OCI-LY7 (cell line): ENCODE results near the gene CLASP2. TPM values are rescaled to one million over a fixed set of nuclear protein-coding genes. Genes with fewer than 3 reads are reported as not detected.

Source experiments
- BruUV-seq: library from RNA; stranded (reverse); fragments of 400-500 nt; replicated peaks from 2 replicates; lab custom pipeline; 2021; lab: Mats Ljungman, UMichigan
- CTCF ChIA-PET: fragments of 300-600 bp; sonication (Branson Sonifier 250); formaldehyde crosslinking; loops from one replicate; lab custom pipeline; 2022; ENCODE audit warnings: antibody characterized with exemption; ENCODE audit not compliant: unreplicated experiment; lab: Charles Lee
- POLR2A ChIA-PET: fragments of 300-600 bp; sonication (Branson Sonifier 250); formaldehyde crosslinking; loops from one replicate; lab custom pipeline; 2022; ENCODE audit warnings: antibody characterized with exemption; lab: Charles Lee
- DNase-seq: peaks from one replicate; pipeline ENCODE4 v3.0.0-alpha.2; 2015; ENCODE audit warnings: low spot score
- H2AFZ ChIP-seq: fragments of 200-600 bp; sonication (generic), shearing (Covaris generic); 2 replicates; pipeline ENCODE4 v1.6.1; 2014; ENCODE audit warnings: mild to moderate bottlenecking, antibody characterized with exemption, low read length, moderate library complexity
- H3K27ac ChIP-seq: fragments of 200-600 bp; sonication (generic); 2 replicates; pipeline ENCODE4 v1.5.1; 2014; ENCODE audit warnings: mixed run types, low read depth, mild to moderate bottlenecking, moderate library complexity, low read length, inconsistent platforms; ENCODE audit not compliant: poor library complexity, severe bottlenecking
- H3K36me3 ChIP-seq: fragments of 200-600 bp; sonication (generic); 2 replicates; pipeline ENCODE4 v1.6.1; 2014; ENCODE audit warnings: mild to moderate bottlenecking, antibody characterized with exemption, low read length, moderate library complexity, mixed read lengths; ENCODE audit not compliant: insufficient read depth
- H3K4me1 ChIP-seq: fragments of 200-600 bp; sonication (generic); 2 replicates; pipeline ENCODE4 v1.5.1; 2014; ENCODE audit warnings: mild to moderate bottlenecking, low read length; ENCODE audit not compliant: insufficient read depth, poor library complexity, severe bottlenecking
- H3K4me2 ChIP-seq: fragments of 200-600 bp; sonication (generic); 2 replicates; pipeline ENCODE4 v1.6.1; 2014; ENCODE audit warnings: mild to moderate bottlenecking, low read length
- H3K4me3 ChIP-seq: fragments of 200-600 bp; sonication (generic); 2 replicates; pipeline ENCODE4 v1.5.1; 2014; ENCODE audit warnings: mild to moderate bottlenecking, low read depth, low read length; ENCODE audit not compliant: poor library complexity, severe bottlenecking
- H3K79me2 ChIP-seq: fragments of 200-600 bp; sonication (generic); 2 replicates; pipeline ENCODE4 v1.6.1; 2016; ENCODE audit warnings: low read depth, mild to moderate bottlenecking, low read length, moderate library complexity, mixed read lengths; ENCODE audit not compliant: insufficient read depth
- H3K9me2 ChIP-seq: fragments of 200-600 bp; sonication (generic); 2 replicates; pipeline ENCODE4 v1.6.1; 2016; ENCODE audit warnings: mild to moderate bottlenecking, low read length, mixed read lengths; ENCODE audit not compliant: insufficient read depth
- H3K9me3 ChIP-seq: fragments of 200-600 bp; sonication (generic); 2 replicates; pipeline ENCODE4 v1.6.1; 2014; ENCODE audit warnings: mild to moderate bottlenecking, mixed run types, low read length, mixed read lengths
- H4K20me1 ChIP-seq: fragments of 200-600 bp; sonication (generic); 2 replicates; pipeline ENCODE4 v1.6.1; 2014; ENCODE audit warnings: mild to moderate bottlenecking, antibody characterized with exemption, low read length, moderate library complexity, mixed read lengths; ENCODE audit not compliant: insufficient read depth
- EZH2phosphoT487 ChIP-seq: fragments of 200-600 bp; sonication (generic); IDR thresholded peaks from 2 replicates; pipeline ENCODE4 v1.6.1; 2018; ENCODE audit warnings: low read depth, borderline replicate concordance, mild to moderate bottlenecking, mixed run types, antibody characterized with exemption, low read length, moderate library complexity, mixed read lengths
- intact Hi-C: fragments of 100-400 bp; cut with micrococcal nuclease; formaldehyde crosslinking; loops from one replicate; pipeline ENCODE4 v1.10.0; 2022; ENCODE audit not compliant: unreplicated experiment
- total RNA-seq, 2 experiments: library from RNA; depleted of rRNA in 1 of 2; stranded (reverse); fragments of >200 nt in 1 of 2; shearing (Covaris generic) in 1 of 2; gene quantifications; 2 replicates each; pipeline ENCODE4 v1.2.3, GENCODE V29; 2014 to 2022
- TF ChIP-seq, protein P1 (sequence below): fragments of 200-600 bp; sonication (generic); conservative IDR thresholded peaks from 2 replicates; pipeline ENCODE4 v1.5.1; 2014; ENCODE audit warnings: mild to moderate bottlenecking, antibody characterized with exemption, low read length, moderate library complexity, mixed read lengths

The CLASP2 gene
- total RNA-seq, 2 experiments from 2014 or later: 95.5 to 99.1 TPM

GRCh38 chr3:33538678-33539339 lies 179.2 kb downstream of the CLASP2 start:
- H3K79me2 ChIP-seq: no peaks in the 10 kb centered on the region
- POLR2A ChIA-PET: interaction anchor here (0.6 to 1.1 kb wide), 4 partner anchors 8 to 268 kb away, joined by 3 to 6 read pairs (median 4); no protein-coding TSS in a partner anchor
- H3K27ac ChIP-seq: no peak overlapping the region
- TF ChIP-seq, protein P1, sequence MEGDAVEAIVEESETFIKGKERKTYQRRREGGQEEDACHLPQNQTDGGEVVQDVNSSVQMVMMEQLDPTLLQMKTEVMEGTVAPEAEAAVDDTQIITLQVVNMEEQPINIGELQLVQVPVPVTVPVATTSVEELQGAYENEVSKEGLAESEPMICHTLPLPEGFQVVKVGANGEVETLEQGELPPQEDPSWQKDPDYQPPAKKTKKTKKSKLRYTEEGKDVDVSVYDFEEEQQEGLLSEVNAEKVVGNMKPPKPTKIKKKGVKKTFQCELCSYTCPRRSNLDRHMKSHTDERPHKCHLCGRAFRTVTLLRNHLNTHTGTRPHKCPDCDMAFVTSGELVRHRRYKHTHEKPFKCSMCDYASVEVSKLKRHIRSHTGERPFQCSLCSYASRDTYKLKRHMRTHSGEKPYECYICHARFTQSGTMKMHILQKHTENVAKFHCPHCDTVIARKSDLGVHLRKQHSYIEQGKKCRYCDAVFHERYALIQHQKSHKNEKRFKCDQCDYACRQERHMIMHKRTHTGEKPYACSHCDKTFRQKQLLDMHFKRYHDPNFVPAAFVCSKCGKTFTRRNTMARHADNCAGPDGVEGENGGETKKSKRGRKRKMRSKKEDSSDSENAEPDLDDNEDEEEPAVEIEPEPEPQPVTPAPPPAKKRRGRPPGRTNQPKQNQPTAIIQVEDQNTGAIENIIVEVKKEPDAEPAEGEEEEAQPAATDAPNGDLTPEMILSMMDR: no peak
- TF ChIP-seq EZH2phosphoT487: no peak
- intact Hi-C loops: no loop called here
- H3K36me3 ChIP-seq: peaks cover 55% of the 10 kb centered on the region
- H3K9me3 ChIP-seq: no peaks in the 10 kb centered on the region
- H3K4me1 ChIP-seq: peaks cover 5% of the 10 kb centered on the region
- no TSS peak for BruUV-seq
- no peak overlapping the region for H3K4me2 ChIP-seq
- H3K4me3 ChIP-seq: no peak overlapping the region
- H4K20me1 ChIP-seq: no peaks in the 10 kb centered on the region
- no peak for DNase-seq
- CTCF ChIA-PET: no interaction called here
- no peaks in the 10 kb centered on the region for H3K9me2 ChIP-seq
- H2AFZ ChIP-seq: no peak overlapping the region

- H3K4me2 ChIP-seq: no peak overlapping the region
These were observed 180.9 kb downstream of the CLASP2 start for GRCh38 chr3:33537133-33537532.

More at GRCh38 chr3:33537133-33537532, 180.9 kb downstream of the CLASP2 start:
- Histone ChIP-seq H3K36me3 (peaks cover 59% of the 10 kb centered on the region), H3K9me3 (no peaks in the 10 kb centered on the region), H3K27ac (no peak overlapping the region), H3K79me2 (no peaks in the 10 kb centered on the region), H3K4me1 (peaks cover 4% of the 10 kb centered on the region), H4K20me1 (no peaks in the 10 kb centered on the region), H2AFZ (no peak overlapping the region), H3K9me2 (no peaks in the 10 kb centered on the region), H3K4me3 (no peak overlapping the region)
- TF ChIP-seq, protein P1: no peak
- no peak for TF ChIP-seq EZH2phosphoT487
- no peak for DNase-seq
- intact Hi-C loops: no loop called here
- no TSS peak for BruUV-seq
- POLR2A ChIA-PET: interaction anchor here (0.6 kb wide), 1 partner anchor 93 kb away, joined by 3 read pairs; no protein-coding TSS in a partner anchor
- CTCF ChIA-PET: no interaction called here
